GM18520 (cell line): ENCODE measurements around the gene RAB11FIP5.
A peak's percentile ranks its signal among the peaks of the same experiment; 100 is the strongest.

Experiments
- ATAC-seq: cut with Tn5 transposase; IDR thresholded peaks from one replicate; pipeline ENCODE4 v1.9.1; 2021; ENCODE audit not compliant: unreplicated experiment

The RAB11FIP5 gene

GRCh38 chr2:73085691-73086090, 27.1 kb downstream of the RAB11FIP5 start:
- no peak for ATAC-seq

- ATAC-seq, result no peak
Measured at GRCh38 chr2:73084971-73085370, 27.8 kb downstream of the RAB11FIP5 start.

- ATAC-seq, result no peak
Measured at GRCh38 chr2:73083886-73084800, 28.6 kb downstream of the RAB11FIP5 start.

GRCh38 chr2:73082523-73083410, 30.0 kb downstream of the RAB11FIP5 start:
- no peak for ATAC-seq

- no peak for ATAC-seq
Measured at GRCh38 chr2:73081181-73081671, 31.5 kb downstream of the RAB11FIP5 start.

GRCh38 chr2:73080321-73081131, 32.2 kb downstream of the RAB11FIP5 start:
- no peak for ATAC-seq

- ATAC-seq, result no peak
Measured at GRCh38 chr2:73079636-73080035, 33.1 kb downstream of the RAB11FIP5 start.

GRCh38 chr2:73078457-73079411, 34.0 kb downstream of the RAB11FIP5 start:
- ATAC-seq, result no peak

GRCh38 chr2:73077424-73077795, 35.3 kb downstream of the RAB11FIP5 start:
- ATAC-seq, result no peak

GRCh38 chr2:73076701-73077423, 35.9 kb downstream of the RAB11FIP5 start:
- ATAC-seq, result no peak

GRCh38 chr2:73075477-73076373, 37.0 kb downstream of the RAB11FIP5 start:
- ATAC-seq, result no peak

- ATAC-seq, result no peak
Measured at GRCh38 chr2:73074110-73075069, 38.4 kb downstream of the RAB11FIP5 start.

GRCh38 chr2:73072416-73072815, 40.3 kb downstream of the RAB11FIP5 start:
- no peak for ATAC-seq

GRCh38 chr2:73072129-73072395, 40.7 kb downstream of the RAB11FIP5 start:
- ATAC-seq, result no peak

- ATAC-seq, result peak; percentile 58
Measured at GRCh38 chr2:73071360-73072128, 41.2 kb downstream of the RAB11FIP5 start, which contains the start of gene SFXN5. Gene SFXN5, minus strand, starts transcription at chr2:73071712. Its CDS starts 7 bp downstream, at chr2:73071705.

GRCh38 chr2:73070643-73071359, 41.9 kb downstream of the RAB11FIP5 start:
- peak; percentile 92 for ATAC-seq
